Nephron progenitor cell (in vitro differentiated cells): ENCODE measurements around the gene PTPRD.

Experiments used
- DNase-seq: peaks from one replicate; pipeline ENCODE4 v3.0.0; 2021
- H3K27ac Mint-ChIP-seq: 2 replicates; pipeline ENCODE4 v1.8.0; 2021; ENCODE audit warnings: mild to moderate bottlenecking, moderate library complexity, mixed read lengths
- H3K27me3 Mint-ChIP-seq: 2 replicates; pipeline ENCODE4 v1.8.0; 2021; ENCODE audit warnings: mild to moderate bottlenecking, low read depth, mixed read lengths; ENCODE audit not compliant: poor library complexity
- H3K36me3 Mint-ChIP-seq: 2 replicates; pipeline ENCODE4 v1.8.0; 2021; ENCODE audit warnings: low read depth, mixed read lengths
- H3K4me1 Mint-ChIP-seq: 2 replicates; pipeline ENCODE4 v1.8.0; 2021; ENCODE audit warnings: mixed read lengths
- H3K4me3 Mint-ChIP-seq: 2 replicates; pipeline ENCODE4 v1.8.0; 2021; ENCODE audit warnings: mild to moderate bottlenecking, moderate library complexity, mixed read lengths
- H3K9me3 Mint-ChIP-seq: 2 replicates; pipeline ENCODE4 v1.8.0; 2021; ENCODE audit warnings: mild to moderate bottlenecking, moderate library complexity, mixed read lengths
- TF ChIP-seq, protein P1 (sequence below): fragments of 200-600 bp; sonication (generic); IDR thresholded peaks from 2 replicates; pipeline ENCODE4 v1.5.0; 2021; ENCODE audit warnings: antibody characterized with exemption

Gene PTPRD

DNA sequence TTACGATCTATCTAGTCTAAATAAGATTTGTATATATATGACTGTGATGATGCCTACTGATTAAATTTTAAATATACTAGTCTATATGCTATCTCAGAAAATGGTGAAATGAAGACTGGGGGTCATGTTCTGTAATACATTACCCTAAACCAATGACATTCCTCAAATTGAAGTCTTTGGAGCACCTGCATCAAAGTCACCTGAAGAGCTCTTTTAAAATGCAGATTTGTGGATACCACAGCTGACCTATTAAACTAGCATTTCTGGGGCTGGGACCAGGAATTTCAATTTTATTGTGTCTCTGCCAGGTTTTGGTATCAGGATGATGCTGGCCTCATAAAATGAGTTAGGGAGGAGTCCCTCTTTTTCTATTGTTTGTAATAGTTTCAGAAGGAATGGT lies 2181.3 kb downstream of the PTPRD start:
- Mint-ChIP-seq H3K4me1 (no peaks in the 10 kb centered on the region), H3K4me3 (no peak overlapping the region), H3K9me3 (no peaks in the 10 kb centered on the region), H3K27me3 (no peaks in the 10 kb centered on the region), H3K36me3 (peaks cover 61% of the 10 kb centered on the region), H3K27ac (no peak overlapping the region)
- TF ChIP-seq, protein P1, sequence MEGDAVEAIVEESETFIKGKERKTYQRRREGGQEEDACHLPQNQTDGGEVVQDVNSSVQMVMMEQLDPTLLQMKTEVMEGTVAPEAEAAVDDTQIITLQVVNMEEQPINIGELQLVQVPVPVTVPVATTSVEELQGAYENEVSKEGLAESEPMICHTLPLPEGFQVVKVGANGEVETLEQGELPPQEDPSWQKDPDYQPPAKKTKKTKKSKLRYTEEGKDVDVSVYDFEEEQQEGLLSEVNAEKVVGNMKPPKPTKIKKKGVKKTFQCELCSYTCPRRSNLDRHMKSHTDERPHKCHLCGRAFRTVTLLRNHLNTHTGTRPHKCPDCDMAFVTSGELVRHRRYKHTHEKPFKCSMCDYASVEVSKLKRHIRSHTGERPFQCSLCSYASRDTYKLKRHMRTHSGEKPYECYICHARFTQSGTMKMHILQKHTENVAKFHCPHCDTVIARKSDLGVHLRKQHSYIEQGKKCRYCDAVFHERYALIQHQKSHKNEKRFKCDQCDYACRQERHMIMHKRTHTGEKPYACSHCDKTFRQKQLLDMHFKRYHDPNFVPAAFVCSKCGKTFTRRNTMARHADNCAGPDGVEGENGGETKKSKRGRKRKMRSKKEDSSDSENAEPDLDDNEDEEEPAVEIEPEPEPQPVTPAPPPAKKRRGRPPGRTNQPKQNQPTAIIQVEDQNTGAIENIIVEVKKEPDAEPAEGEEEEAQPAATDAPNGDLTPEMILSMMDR: no peak
- no peak for DNase-seq

DNA sequence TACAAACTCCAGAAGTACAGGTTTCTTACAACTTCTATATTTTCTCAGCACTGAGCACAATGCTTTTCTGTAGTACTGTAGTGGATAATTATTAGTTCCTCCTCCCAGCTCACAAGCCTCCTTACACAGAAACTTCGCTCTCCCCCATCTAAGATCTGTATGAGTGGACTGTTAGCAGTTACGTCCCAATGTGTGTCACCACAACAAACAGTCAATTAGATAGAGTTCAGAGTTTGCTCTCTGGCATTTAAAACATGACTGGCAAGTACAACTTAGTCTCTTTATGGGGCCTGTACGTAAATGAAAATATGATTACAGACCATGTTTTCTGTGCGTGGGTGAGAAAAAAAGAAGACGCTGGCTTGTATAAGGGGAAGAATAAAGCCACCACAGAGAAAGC lies 2181.9 kb downstream of the PTPRD start:
- H3K4me3 Mint-ChIP-seq: no peak overlapping the region
- TF ChIP-seq, protein P1: no peak
- H3K36me3 Mint-ChIP-seq: peaks cover 60% of the 10 kb centered on the region
- H3K9me3 Mint-ChIP-seq: no peaks in the 10 kb centered on the region
- no peaks in the 10 kb centered on the region for H3K4me1 Mint-ChIP-seq
- no peaks in the 10 kb centered on the region for H3K27me3 Mint-ChIP-seq
- no peak for DNase-seq
- H3K27ac Mint-ChIP-seq: no peak overlapping the region

DNA sequence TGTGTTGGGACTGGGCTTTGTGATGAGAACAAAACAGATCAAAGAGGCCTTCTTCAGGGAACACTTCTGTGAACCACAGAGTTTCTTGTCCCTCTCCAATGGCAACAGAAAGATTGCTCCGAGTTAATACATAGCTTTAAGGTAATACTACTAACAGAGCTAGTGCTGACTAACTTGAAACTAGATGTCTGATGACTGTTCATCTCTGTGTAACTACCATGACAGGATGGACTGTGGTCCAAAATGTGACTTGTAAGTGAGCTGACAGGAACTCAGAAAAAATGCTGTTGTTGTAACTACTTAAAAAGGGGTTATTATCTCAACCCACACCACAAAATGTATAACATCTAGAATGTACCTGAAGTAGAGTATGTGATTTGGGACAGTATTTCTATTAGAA lies 2183.0 kb downstream of the PTPRD start:
- Mint-ChIP-seq H3K9me3 (no peaks in the 10 kb centered on the region), H3K27ac (no peak overlapping the region), H3K4me3 (no peak overlapping the region), H3K27me3 (no peaks in the 10 kb centered on the region), H3K4me1 (no peaks in the 10 kb centered on the region), H3K36me3 (peaks cover 58% of the 10 kb centered on the region)
- DNase-seq: no peak
- TF ChIP-seq, protein P1: no peak

DNA sequence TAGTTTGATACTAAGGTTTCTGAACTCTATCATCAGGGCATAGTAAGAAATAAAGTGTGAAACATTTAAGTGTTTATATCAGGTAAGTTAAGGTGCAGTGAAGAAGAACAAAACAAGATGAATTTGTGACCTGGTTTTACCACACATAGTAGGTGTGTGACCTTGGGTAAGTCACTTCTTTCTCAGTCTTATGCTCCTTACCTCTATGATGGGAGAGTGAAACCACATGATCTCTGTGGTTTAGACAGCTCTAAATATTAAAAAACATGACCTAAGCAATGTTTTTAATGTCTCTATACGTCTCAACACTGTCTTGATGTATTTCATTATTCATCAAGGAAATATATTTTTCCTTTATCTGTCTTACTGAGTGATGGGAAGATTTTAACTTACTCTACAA lies 2183.6 kb downstream of the PTPRD start:
- no peak overlapping the region for H3K4me3 Mint-ChIP-seq
- no peaks in the 10 kb centered on the region for H3K27me3 Mint-ChIP-seq
- H3K36me3 Mint-ChIP-seq: peaks cover 55% of the 10 kb centered on the region
- H3K9me3 Mint-ChIP-seq: no peaks in the 10 kb centered on the region
- H3K27ac Mint-ChIP-seq: no peak overlapping the region
- TF ChIP-seq, protein P1: no peak
- H3K4me1 Mint-ChIP-seq: no peaks in the 10 kb centered on the region
- no peak for DNase-seq

DNA sequence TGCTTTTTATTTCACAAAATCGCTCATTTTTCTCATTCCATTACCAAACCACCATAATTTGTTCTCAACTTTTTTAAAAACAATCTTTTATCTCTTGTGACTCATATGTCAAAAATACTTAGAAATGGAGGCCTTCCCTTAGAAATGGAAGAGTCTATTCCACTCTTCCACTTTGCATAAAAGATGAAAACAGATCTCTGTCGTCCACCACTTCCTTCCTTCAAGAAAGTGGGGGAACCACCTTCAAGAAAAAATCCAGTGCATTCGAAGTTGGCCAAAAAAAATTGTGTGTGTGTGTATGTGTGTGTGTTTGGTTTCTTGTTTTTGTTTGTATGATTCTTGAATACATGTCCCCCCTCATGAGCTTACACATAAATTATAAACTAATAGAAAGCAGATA lies 2184.4 kb downstream of the PTPRD start:
- TF ChIP-seq, protein P1: no peak
- Mint-ChIP-seq H3K4me1 (no peaks in the 10 kb centered on the region), H3K9me3 (no peaks in the 10 kb centered on the region), H3K27me3 (no peaks in the 10 kb centered on the region), H3K36me3 (peaks cover 55% of the 10 kb centered on the region), H3K4me3 (no peak overlapping the region), H3K27ac (no peak overlapping the region)
- no peak for DNase-seq

DNA sequence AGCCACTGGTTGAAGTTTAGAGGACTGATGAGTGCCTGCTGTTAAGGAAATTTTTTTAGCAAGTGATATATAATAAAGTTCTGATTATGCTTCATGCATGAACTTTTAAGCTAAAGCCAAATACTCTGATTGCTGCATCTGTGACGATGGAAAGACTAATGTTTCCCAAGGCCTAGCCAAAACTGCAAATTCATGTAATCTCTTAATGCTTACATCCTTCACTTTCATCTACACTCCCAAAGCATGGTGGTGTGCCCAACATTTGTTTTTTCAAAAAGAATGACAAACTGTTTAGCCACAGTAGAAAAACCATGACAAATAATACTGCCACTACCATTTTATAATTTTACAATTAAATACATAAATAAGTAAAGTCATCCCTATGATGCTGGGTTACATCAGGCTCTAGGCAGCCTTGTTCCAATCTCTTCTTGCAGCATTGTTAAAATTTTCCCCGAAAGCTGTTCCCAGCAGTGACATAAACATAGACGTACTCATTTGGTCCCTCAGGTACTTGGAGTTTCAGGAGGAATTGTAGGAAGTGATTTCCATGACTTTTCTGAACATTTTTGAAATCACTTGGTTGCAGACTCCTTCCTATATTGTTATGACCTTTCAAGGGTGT lies 2187.9 kb downstream of the PTPRD start:
- TF ChIP-seq, protein P1: no peak
- Mint-ChIP-seq H3K4me3 (no peak overlapping the region), H3K27ac (no peak overlapping the region), H3K9me3 (no peaks in the 10 kb centered on the region), H3K36me3 (peaks cover 54% of the 10 kb centered on the region), H3K27me3 (no peaks in the 10 kb centered on the region), H3K4me1 (no peaks in the 10 kb centered on the region)
- no peak for DNase-seq
